Natural killer cell (primary cell): Measurements from ENCODE around the gene COL15A1. TPM values are rescaled to one million over a fixed set of nuclear protein-coding genes. Genes with fewer than 3 reads are reported as not detected.
"Not testable (repeated sequence)": the region's sequence is repeated elsewhere in the genome, so short reads cannot be mapped to it uniquely, and the experiment has no call there.

Experiments used
- ATAC-seq, 3 donors: fragments of 150-1000 bp in 2 of 3; fragments of 200-7000 bp in 1 of 3; cut with Tn5 transposase; 1 replicate in 1 of 3; 2 replicates in 2 of 3; pipeline ENCODE4 v1.10.0; 2021; ENCODE audit warnings: mild to moderate bottlenecking in 2 of 3, moderate library complexity in 2 of 3
- DNase-seq, 2 donors: peaks; one replicate each; pipeline versions ENCODE4 v3.0.0 to v3.0.0-alpha.2; 2013 to 2021; ENCODE audit warnings: mixed read lengths in 1 of 2
- H3K27ac ChIP-seq: one replicate; pipeline ENCODE4 v1.5.1; 2013; ENCODE audit warnings: mild to moderate bottlenecking, low read length
- H3K27me3 ChIP-seq: one replicate; pipeline ENCODE4 v1.6.1; 2013; ENCODE audit warnings: low read length; ENCODE audit not compliant: control insufficient read depth, insufficient read depth
- H3K36me3 ChIP-seq: one replicate; pipeline ENCODE4 v1.6.1; 2013; ENCODE audit warnings: low read length; ENCODE audit not compliant: control insufficient read depth, insufficient read depth
- H3K4me1 ChIP-seq: one replicate; pipeline ENCODE4 v1.6.1; 2013; ENCODE audit warnings: low read length; ENCODE audit not compliant: control insufficient read depth, insufficient read depth
- H3K4me3 ChIP-seq: one replicate; pipeline ENCODE4 v1.5.1; 2013; ENCODE audit warnings: low read length
- H3K9me3 ChIP-seq: one replicate; pipeline ENCODE4 v1.6.1; 2013; ENCODE audit warnings: low read length; ENCODE audit not compliant: control insufficient read depth, insufficient read depth
- H3K27ac Mint-ChIP-seq, 2 donors: one replicate each; pipeline ENCODE4 v1.8.0; 2022; ENCODE audit warnings: mild to moderate bottlenecking in 2 of 2, mixed read lengths in 2 of 2, moderate library complexity in 1 of 2
- H3K27me3 Mint-ChIP-seq, 2 donors: one replicate each; pipeline ENCODE4 v1.8.0; 2022; ENCODE audit warnings: low read depth in 2 of 2, mixed read lengths in 2 of 2
- H3K36me3 Mint-ChIP-seq: one replicate; pipeline ENCODE4 v1.8.0; 2022; ENCODE audit warnings: mixed read lengths
- H3K4me1 Mint-ChIP-seq, 2 donors: one replicate each; pipeline ENCODE4 v1.8.0; 2022; ENCODE audit warnings: mixed read lengths in 2 of 2
- H3K4me3 Mint-ChIP-seq: one replicate; pipeline ENCODE4 v1.8.0; 2022; ENCODE audit warnings: mild to moderate bottlenecking, moderate library complexity, mixed read lengths
- H3K9me3 Mint-ChIP-seq, 2 donors: one replicate each; pipeline ENCODE4 v1.8.0; 2022; ENCODE audit warnings: mixed read lengths in 2 of 2
- CTCF ChIP-seq: fragments of 200-600 bp; IDR thresholded peaks from one replicate; pipeline ENCODE4 v1.8.0; 2022; ENCODE audit warnings: antibody characterized with exemption
- WGBS: methylation state at CpG from one replicate; pipeline ENCODE4 v1.1.7; 2013; ENCODE audit warnings: missing lambda C conversion rate; ENCODE audit not compliant: insufficient coverage; 5-methylcytosine and 5-hydroxymethylcytosine counted together
- intact Hi-C: fragments of 100-400 bp; cut with micrococcal nuclease; formaldehyde crosslinking; loops from one replicate; pipeline ENCODE4 v1.14.2; 2022
- total RNA-seq, 4 donors: library from RNA; stranded (reverse); fragments of 120-200 nt in 1 of 4; gene quantifications; one replicate each; pipeline versions ENCODE4 v1.2.3 to v1.2.4, GENCODE V29; 2013 to 2022

COL15A1 gene
- total RNA-seq, 3 donors from 2014 or later (not counting 1 experiment from before 2014, with no cell fraction given): 0.18 to 0.82 (median 0.19) TPM

GRCh38 chr9:99006979-99007378 is 63.3 kb downstream of the COL15A1 start:
- H3K9me3 ChIP-seq: peaks cover 3% of the 10 kb centered on the region
- Mint-ChIP-seq H3K27me3 (peaks cover 0 to 7% of the 10 kb centered on the region in 2 donors), H3K9me3 (no peaks in the 10 kb centered on the region), H3K4me1 (peaks cover 29 to 34% of the 10 kb centered on the region in 2 donors), H3K4me3 (no peak overlapping the region), H3K36me3 (no peaks in the 10 kb centered on the region), H3K27ac (no peak overlapping the region)
- no peak for ATAC-seq
- no peak for TF ChIP-seq CTCF
- DNase-seq: no peak
- 100% methylated on average over 1 of the region's 2 CpGs for WGBS
- no peaks in the 10 kb centered on the region for H3K4me1 ChIP-seq
- intact Hi-C loops: no loop called here
- no peaks in the 10 kb centered on the region for H3K36me3 ChIP-seq
- H3K27ac ChIP-seq: no peak overlapping the region
- H3K4me3 ChIP-seq: no peak overlapping the region
- H3K27me3 ChIP-seq: no peaks in the 10 kb centered on the region

GRCh38 chr9:99008203-99008602 is 64.5 kb downstream of the COL15A1 start:
- H3K4me1 ChIP-seq: peaks cover 6% of the 10 kb centered on the region
- ATAC-seq (no peak), DNase-seq (no peak)
- TF ChIP-seq CTCF: no peak
- no peak overlapping the region for H3K4me3 ChIP-seq
- intact Hi-C loops: no loop called here
- Mint-ChIP-seq H3K9me3 (no peaks in the 10 kb centered on the region), H3K4me1 (peaks cover 25 to 29% of the 10 kb centered on the region in 2 donors), H3K36me3 (no peaks in the 10 kb centered on the region), H3K4me3 (no peak overlapping the region), H3K27ac (no peak overlapping the region), H3K27me3 (peaks cover 0 to 7% of the 10 kb centered on the region in 2 donors)
- no peak overlapping the region for H3K27ac ChIP-seq
- H3K36me3 ChIP-seq: no peaks in the 10 kb centered on the region
- no peaks in the 10 kb centered on the region for H3K27me3 ChIP-seq
- H3K9me3 ChIP-seq: peaks cover 3% of the 10 kb centered on the region

GRCh38 chr9:99010393-99010792 is 66.7 kb downstream of the COL15A1 start:
- H3K4me1 Mint-ChIP-seq: peaks cover 27 to 28% of the 10 kb centered on the region in 2 donors
- H3K27me3 ChIP-seq, H3K27ac ChIP-seq, ATAC-seq, H3K27me3 Mint-ChIP-seq, H3K9me3 Mint-ChIP-seq, H3K4me3 ChIP-seq, H3K4me3 Mint-ChIP-seq, H3K9me3 ChIP-seq, DNase-seq, H3K27ac Mint-ChIP-seq, H3K4me1 ChIP-seq, H3K36me3 ChIP-seq, H3K36me3 Mint-ChIP-seq, intact Hi-C loops: not testable (repeated sequence)
- 92% methylated on average over 7 of the region's 8 CpGs for WGBS

- Mint-ChIP-seq H3K27ac (no peak overlapping the region), H3K9me3 (no peaks in the 10 kb centered on the region), H3K27me3 (no peaks in the 10 kb centered on the region), H3K4me3 (no peak overlapping the region), H3K36me3 (no peaks in the 10 kb centered on the region), H3K4me1 (peaks cover 29 to 30% of the 10 kb centered on the region in 2 donors)
- Histone ChIP-seq H3K9me3 (peaks cover 3% of the 10 kb centered on the region), H3K27me3 (no peaks in the 10 kb centered on the region), H3K4me3 (no peak overlapping the region), H3K4me1 (peaks cover 7% of the 10 kb centered on the region), H3K27ac (no peak overlapping the region), H3K36me3 (no peaks in the 10 kb centered on the region)
- intact Hi-C loops: no loop called here
- no peak for DNase-seq
- no peak for ATAC-seq
- TF ChIP-seq CTCF: no peak
These were observed 67.5 kb downstream of the COL15A1 start for GRCh38 chr9:99011161-99011709.
